ENCODE data around the gene PRF1. TPM values are rescaled to one million over a fixed set of nuclear protein-coding genes. Genes with fewer than 3 reads are reported as not detected.

Gene PRF1
- polyA plus RNA-seq, 4 donors = 0.32 to 1.4 (median 0.84) TPM

GRCh38 chr10:70579234-70580002, 23.1 kb downstream of the PRF1 start:
- DNase-seq (ENCODE audit: low read depth in 4 of 4, low spot score in 3 of 4) = no peak

GRCh38 chr10:70578371-70578947, 24.1 kb downstream of the PRF1 start:
- DNase-seq (ENCODE audit: low read depth in 4 of 4, low spot score in 3 of 4) = no peak

- no peak for DNase-seq (ENCODE audit: low read depth in 4 of 4, low spot score in 3 of 4)
These were observed 25.6 kb downstream of the PRF1 start for GRCh38 chr10:70576803-70577517.

- DNase-seq (ENCODE audit: low read depth in 4 of 4, low spot score in 3 of 4) = no peak
These were observed 26.4 kb downstream of the PRF1 start for GRCh38 chr10:70575874-70576802.

- no peak for DNase-seq (ENCODE audit: low read depth in 4 of 4, low spot score in 3 of 4)
These were observed 27.1 kb downstream of the PRF1 start for GRCh38 chr10:70575486-70575873.

- DNase-seq (ENCODE audit: low read depth in 4 of 4, low spot score in 3 of 4) = no peak
These were observed 28.7 kb downstream of the PRF1 start for GRCh38 chr10:70573599-70574506.

- DNase-seq (ENCODE audit: low read depth in 4 of 4, low spot score in 3 of 4) = no peak
These were observed 30.7 kb downstream of the PRF1 start for GRCh38 chr10:70571636-70572439.

- DNase-seq (ENCODE audit: low read depth in 4 of 4, low spot score in 3 of 4) = no peak
These were observed 31.3 kb downstream of the PRF1 start for GRCh38 chr10:70571236-70571635.

- DNase-seq (ENCODE audit: low read depth in 4 of 4, low spot score in 3 of 4) = no peak
These were observed 33.6 kb downstream of the PRF1 start for GRCh38 chr10:70568781-70569495.

GRCh38 chr10:70568113-70568512, 34.4 kb downstream of the PRF1 start:
- no peak for DNase-seq (ENCODE audit: low read depth in 4 of 4, low spot score in 3 of 4)

- no peak for DNase-seq (ENCODE audit: low read depth in 4 of 4, low spot score in 3 of 4)
These were observed 34.9 kb downstream of the PRF1 start for GRCh38 chr10:70567603-70568002.

GRCh38 chr10:70566515-70567290, 35.8 kb downstream of the PRF1 start:
- no peak for DNase-seq (ENCODE audit: low read depth in 4 of 4, low spot score in 3 of 4)

GRCh38 chr10:70565556-70566514, 36.7 kb downstream of the PRF1 start:
- no peak for DNase-seq (ENCODE audit: low read depth in 4 of 4, low spot score in 3 of 4)

- no peak for DNase-seq (ENCODE audit: low read depth in 4 of 4, low spot score in 3 of 4)
These were observed 37.6 kb downstream of the PRF1 start for GRCh38 chr10:70564901-70565351.

- DNase-seq (ENCODE audit: low read depth in 4 of 4, low spot score in 3 of 4) = no peak
These were observed 38.3 kb downstream of the PRF1 start for GRCh38 chr10:70564113-70564725.

GRCh38 chr10:70563230-70563629, 39.3 kb downstream of the PRF1 start:
- DNase-seq (ENCODE audit: low read depth in 4 of 4, low spot score in 3 of 4) = no peak
